ENCODE data around the gene MACROD2.
"Not testable (repeated sequence)": the region's sequence is repeated elsewhere in the genome, so short reads cannot be mapped to it uniquely, and the experiment has no call there.

MACROD2 gene

DNA sequence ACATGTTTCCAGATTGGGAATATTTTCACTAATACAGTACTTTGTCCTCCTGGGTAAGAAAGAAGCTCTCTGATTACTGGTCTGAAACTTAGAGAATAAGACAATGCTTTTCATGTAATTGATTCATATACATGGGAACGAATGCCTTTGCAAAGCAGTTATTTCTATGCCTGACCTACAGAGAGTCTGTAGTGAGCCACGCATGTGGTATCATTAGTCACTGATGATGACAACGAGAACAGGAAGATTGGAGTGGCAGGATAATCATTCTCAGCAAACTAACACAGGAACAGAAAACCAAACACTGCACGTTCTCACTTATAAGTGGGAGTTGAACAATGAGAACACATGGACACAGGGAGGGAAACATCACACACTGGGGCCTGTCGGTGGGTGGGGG, 1382.3 kb downstream of the MACROD2 start:
- H3K4me1 ChIP-seq (ENCODE audit: control insufficient read depth, insufficient read depth, low read length); H3K27me3 ChIP-seq (ENCODE audit: control insufficient read depth, insufficient read depth, low read length); H3K36me3 ChIP-seq (ENCODE audit: control insufficient read depth, insufficient read depth, low read length); H3K9ac ChIP-seq (ENCODE audit: low read depth, low read length); H3K9me3 ChIP-seq (ENCODE audit: control insufficient read depth, insufficient read depth, low read length); H3K4me3 ChIP-seq (ENCODE audit: low read depth, low read length): not testable (repeated sequence)

- no peak overlapping the region for H3K9ac ChIP-seq (ENCODE audit: low read depth, low read length)
- H3K9me3 ChIP-seq (ENCODE audit: control insufficient read depth, insufficient read depth, low read length) = no peaks in the 10 kb centered on the region
- H3K4me1 ChIP-seq (ENCODE audit: control insufficient read depth, insufficient read depth, low read length) = no peaks in the 10 kb centered on the region
- no peak overlapping the region for H3K4me3 ChIP-seq (ENCODE audit: low read depth, low read length)
- no peaks in the 10 kb centered on the region for H3K36me3 ChIP-seq (ENCODE audit: control insufficient read depth, insufficient read depth, low read length)
- H3K27me3 ChIP-seq (ENCODE audit: control insufficient read depth, insufficient read depth, low read length) = no peaks in the 10 kb centered on the region
Measured at GRCh38 chr20:15378151-15378550, 1382.8 kb downstream of the MACROD2 start.

DNA sequence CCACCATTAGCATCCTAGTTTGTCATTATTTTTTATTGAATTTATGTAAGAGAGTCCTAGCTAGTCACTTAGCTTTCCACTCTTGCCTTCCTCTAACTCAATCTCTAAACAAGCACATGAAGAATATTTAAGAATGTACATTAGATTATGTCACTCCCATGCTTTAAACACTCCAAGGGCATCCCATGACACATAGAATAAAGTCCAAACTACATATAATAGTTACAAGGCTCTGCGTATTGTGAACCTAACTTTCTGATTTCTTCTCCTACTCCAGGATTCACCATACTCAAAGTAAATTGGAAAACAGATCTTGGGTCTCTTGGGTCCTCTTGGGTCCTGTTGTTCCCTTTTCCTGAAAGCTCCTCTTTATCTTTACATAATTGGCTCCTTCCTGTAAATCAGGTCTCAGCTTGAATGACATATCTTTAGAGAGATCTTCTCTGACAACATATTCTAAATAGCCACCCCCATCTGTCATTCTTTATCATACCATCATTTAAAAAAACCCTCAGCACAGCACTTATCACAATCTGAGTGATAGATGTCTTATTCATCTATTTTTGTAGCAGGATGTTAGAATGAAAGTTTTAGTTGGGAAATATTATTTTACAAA, 1384.5 kb downstream of the MACROD2 start:
- no peak overlapping the region for H3K9ac ChIP-seq (ENCODE audit: low read depth, low read length)
- H3K4me1 ChIP-seq (ENCODE audit: control insufficient read depth, insufficient read depth, low read length) = no peaks in the 10 kb centered on the region
- no peaks in the 10 kb centered on the region for H3K36me3 ChIP-seq (ENCODE audit: control insufficient read depth, insufficient read depth, low read length)
- H3K4me3 ChIP-seq (ENCODE audit: low read depth, low read length) = no peak overlapping the region
- no peaks in the 10 kb centered on the region for H3K9me3 ChIP-seq (ENCODE audit: control insufficient read depth, insufficient read depth, low read length)
- no peaks in the 10 kb centered on the region for H3K27me3 ChIP-seq (ENCODE audit: control insufficient read depth, insufficient read depth, low read length)

- Histone ChIP-seq H3K9me3 (ENCODE audit: control insufficient read depth, insufficient read depth, low read length) (no peaks in the 10 kb centered on the region), H3K9ac (ENCODE audit: low read depth, low read length) (no peak overlapping the region), H3K36me3 (ENCODE audit: control insufficient read depth, insufficient read depth, low read length) (no peaks in the 10 kb centered on the region), H3K4me3 (ENCODE audit: low read depth, low read length) (no peak overlapping the region), H3K27me3 (ENCODE audit: control insufficient read depth, insufficient read depth, low read length) (no peaks in the 10 kb centered on the region), H3K4me1 (ENCODE audit: control insufficient read depth, insufficient read depth, low read length) (no peaks in the 10 kb centered on the region)
Measured at GRCh38 chr20:15380770-15381169, 1385.5 kb downstream of the MACROD2 start.

GRCh38 chr20:15387228-15387627, 1391.9 kb downstream of the MACROD2 start:
- H3K27me3 ChIP-seq (ENCODE audit: control insufficient read depth, insufficient read depth, low read length) = no peaks in the 10 kb centered on the region
- H3K4me1 ChIP-seq (ENCODE audit: control insufficient read depth, insufficient read depth, low read length) = no peaks in the 10 kb centered on the region
- no peak overlapping the region for H3K4me3 ChIP-seq (ENCODE audit: low read depth, low read length)
- no peaks in the 10 kb centered on the region for H3K9me3 ChIP-seq (ENCODE audit: control insufficient read depth, insufficient read depth, low read length)
- H3K9ac ChIP-seq (ENCODE audit: low read depth, low read length) = no peak overlapping the region
- H3K36me3 ChIP-seq (ENCODE audit: control insufficient read depth, insufficient read depth, low read length) = no peaks in the 10 kb centered on the region

GRCh38 chr20:15395457-15395856, 1400.1 kb downstream of the MACROD2 start:
- no peaks in the 10 kb centered on the region for H3K9me3 ChIP-seq (ENCODE audit: control insufficient read depth, insufficient read depth, low read length)
- no peaks in the 10 kb centered on the region for H3K27me3 ChIP-seq (ENCODE audit: control insufficient read depth, insufficient read depth, low read length)
- H3K4me1 ChIP-seq (ENCODE audit: control insufficient read depth, insufficient read depth, low read length) = no peaks in the 10 kb centered on the region
- no peak overlapping the region for H3K9ac ChIP-seq (ENCODE audit: low read depth, low read length)
- no peaks in the 10 kb centered on the region for H3K36me3 ChIP-seq (ENCODE audit: control insufficient read depth, insufficient read depth, low read length)
- no peak overlapping the region for H3K4me3 ChIP-seq (ENCODE audit: low read depth, low read length)

DNA sequence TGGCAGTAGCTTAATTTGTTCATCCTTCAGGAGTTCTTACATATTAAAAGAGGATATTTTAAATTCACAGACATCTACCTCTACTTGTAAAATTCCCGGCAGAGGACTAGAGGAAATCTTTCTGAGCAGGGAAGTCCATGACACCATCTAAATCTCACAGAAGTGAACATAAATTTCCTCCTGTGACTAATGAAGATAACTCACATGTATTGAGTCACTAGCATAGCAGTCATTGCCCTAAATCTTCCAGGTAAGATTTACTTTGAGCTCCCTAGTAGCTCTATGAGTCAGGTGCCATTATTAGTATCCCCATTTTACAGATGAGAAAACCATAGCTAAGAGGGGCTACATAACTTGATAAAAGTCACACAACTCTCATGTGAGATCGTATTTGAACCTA, 1400.7 kb downstream of the MACROD2 start:
- Histone ChIP-seq H3K36me3 (ENCODE audit: control insufficient read depth, insufficient read depth, low read length) (no peaks in the 10 kb centered on the region), H3K27me3 (ENCODE audit: control insufficient read depth, insufficient read depth, low read length) (no peaks in the 10 kb centered on the region), H3K9me3 (ENCODE audit: control insufficient read depth, insufficient read depth, low read length) (no peaks in the 10 kb centered on the region), H3K9ac (ENCODE audit: low read depth, low read length) (no peak overlapping the region), H3K4me3 (ENCODE audit: low read depth, low read length) (no peak overlapping the region), H3K4me1 (ENCODE audit: control insufficient read depth, insufficient read depth, low read length) (no peaks in the 10 kb centered on the region)

DNA sequence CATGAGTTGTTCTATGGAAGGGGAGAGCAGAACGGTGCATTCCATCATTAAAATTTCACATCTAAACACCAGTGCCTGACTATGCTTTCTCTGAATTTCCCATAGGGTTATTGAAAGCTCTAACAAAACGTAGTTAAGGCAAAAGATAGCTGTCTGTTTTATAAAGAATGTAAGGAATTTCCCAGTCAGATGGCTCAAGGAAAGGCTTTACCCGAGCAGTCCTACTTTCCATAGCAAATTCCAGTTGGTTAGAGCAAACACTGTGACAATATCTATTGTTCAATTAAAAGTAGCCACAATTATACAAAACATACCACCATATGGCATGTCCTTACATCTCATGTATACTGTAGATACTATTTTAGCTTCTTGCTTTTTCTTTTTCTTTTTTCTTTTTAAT, 1401.6 kb downstream of the MACROD2 start:
- no peak overlapping the region for H3K9ac ChIP-seq (ENCODE audit: low read depth, low read length)
- H3K4me3 ChIP-seq (ENCODE audit: low read depth, low read length) = no peak overlapping the region
- no peaks in the 10 kb centered on the region for H3K36me3 ChIP-seq (ENCODE audit: control insufficient read depth, insufficient read depth, low read length)
- no peaks in the 10 kb centered on the region for H3K4me1 ChIP-seq (ENCODE audit: control insufficient read depth, insufficient read depth, low read length)
- H3K9me3 ChIP-seq (ENCODE audit: control insufficient read depth, insufficient read depth, low read length) = no peaks in the 10 kb centered on the region
- no peaks in the 10 kb centered on the region for H3K27me3 ChIP-seq (ENCODE audit: control insufficient read depth, insufficient read depth, low read length)

- no peaks in the 10 kb centered on the region for H3K4me1 ChIP-seq (ENCODE audit: control insufficient read depth, insufficient read depth, low read length)
- H3K36me3 ChIP-seq (ENCODE audit: control insufficient read depth, insufficient read depth, low read length) = no peaks in the 10 kb centered on the region
- no peak overlapping the region for H3K9ac ChIP-seq (ENCODE audit: low read depth, low read length)
- H3K4me3 ChIP-seq (ENCODE audit: low read depth, low read length) = no peak overlapping the region
- H3K9me3 ChIP-seq (ENCODE audit: control insufficient read depth, insufficient read depth, low read length) = no peaks in the 10 kb centered on the region
- no peaks in the 10 kb centered on the region for H3K27me3 ChIP-seq (ENCODE audit: control insufficient read depth, insufficient read depth, low read length)
Measured at GRCh38 chr20:15399781-15400180, 1404.5 kb downstream of the MACROD2 start.

DNA sequence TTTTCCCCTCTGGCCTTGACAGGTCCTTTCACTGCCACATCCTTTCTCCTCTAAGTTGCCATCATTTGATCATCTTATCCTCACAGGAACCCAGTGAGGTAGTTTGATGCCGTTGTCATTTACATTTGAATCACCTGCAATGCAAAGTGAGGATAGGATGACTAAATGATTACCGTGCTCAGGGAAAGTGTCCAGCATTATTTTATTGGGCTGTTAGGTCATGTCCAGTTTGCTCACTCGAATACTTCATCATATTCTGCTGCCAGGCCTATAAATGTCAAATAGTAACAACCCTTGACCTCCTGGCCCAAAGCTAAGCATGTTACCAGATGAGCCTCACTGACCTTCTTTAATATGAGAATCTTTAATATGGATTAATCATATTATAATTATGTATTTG, 1410.8 kb downstream of the MACROD2 start:
- Histone ChIP-seq H3K4me3 (ENCODE audit: low read depth, low read length) (no peak overlapping the region), H3K36me3 (ENCODE audit: control insufficient read depth, insufficient read depth, low read length) (no peaks in the 10 kb centered on the region), H3K9ac (ENCODE audit: low read depth, low read length) (no peak overlapping the region), H3K4me1 (ENCODE audit: control insufficient read depth, insufficient read depth, low read length) (peaks cover 2% of the 10 kb centered on the region), H3K9me3 (ENCODE audit: control insufficient read depth, insufficient read depth, low read length) (no peaks in the 10 kb centered on the region), H3K27me3 (ENCODE audit: control insufficient read depth, insufficient read depth, low read length) (no peaks in the 10 kb centered on the region)

DNA sequence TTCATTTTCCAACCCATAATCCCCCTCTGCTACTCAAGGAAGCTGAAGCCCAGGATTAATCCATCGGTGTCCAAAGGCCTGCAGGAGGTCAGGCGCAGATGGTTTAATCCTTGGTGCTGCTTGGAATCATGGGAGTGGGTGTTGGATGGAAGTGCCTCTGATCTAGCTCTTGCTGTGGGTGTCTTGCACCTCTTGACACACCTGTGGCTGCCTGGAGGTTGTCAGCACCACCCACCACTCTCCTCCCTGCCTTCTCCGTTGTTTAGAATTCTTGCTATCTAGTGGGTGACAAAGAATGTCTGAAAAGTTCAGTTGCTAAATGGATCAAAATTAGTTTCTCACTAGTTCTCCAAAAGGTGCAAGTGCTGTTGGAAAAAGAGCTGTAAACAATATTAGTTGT, 1416.5 kb downstream of the MACROD2 start:
- Histone ChIP-seq H3K9ac (ENCODE audit: low read depth, low read length) (no peak overlapping the region), H3K36me3 (ENCODE audit: control insufficient read depth, insufficient read depth, low read length) (no peaks in the 10 kb centered on the region)

GRCh38 chr20:15415908-15416307, 1420.6 kb downstream of the MACROD2 start:
- no peaks in the 10 kb centered on the region for H3K27me3 ChIP-seq (ENCODE audit: control insufficient read depth, insufficient read depth, low read length)
- no peak overlapping the region for H3K4me3 ChIP-seq (ENCODE audit: low read depth, low read length)
- H3K9ac ChIP-seq (ENCODE audit: low read depth, low read length) = no peak overlapping the region
- H3K9me3 ChIP-seq (ENCODE audit: control insufficient read depth, insufficient read depth, low read length) = no peaks in the 10 kb centered on the region
- H3K36me3 ChIP-seq (ENCODE audit: control insufficient read depth, insufficient read depth, low read length) = no peaks in the 10 kb centered on the region
- no peaks in the 10 kb centered on the region for H3K4me1 ChIP-seq (ENCODE audit: control insufficient read depth, insufficient read depth, low read length)

More for the DNA sequence above, 1416.5 kb downstream of the MACROD2 start:
- H3K4me3 ChIP-seq (ENCODE audit: low read depth, low read length) = no peak overlapping the region
- no peaks in the 10 kb centered on the region for H3K27me3 ChIP-seq (ENCODE audit: control insufficient read depth, insufficient read depth, low read length)
- no peaks in the 10 kb centered on the region for H3K9me3 ChIP-seq (ENCODE audit: control insufficient read depth, insufficient read depth, low read length)
- no peaks in the 10 kb centered on the region for H3K4me1 ChIP-seq (ENCODE audit: control insufficient read depth, insufficient read depth, low read length)

Data from iPS-15b (cell line).